HPDE6-E6E7 (cell line): ENCODE results near the gene NCEH1.
"Not testable (repeated sequence)": the region's sequence is repeated elsewhere in the genome, so short reads cannot be mapped to it uniquely, and the experiment has no call there.

Experiments
- DNase-seq: peaks from one replicate; pipeline ENCODE4 v3.0.0; 2011; ENCODE audit warnings: missing footprints; ENCODE audit errors: extremely low spot score

The NCEH1 gene

DNA sequence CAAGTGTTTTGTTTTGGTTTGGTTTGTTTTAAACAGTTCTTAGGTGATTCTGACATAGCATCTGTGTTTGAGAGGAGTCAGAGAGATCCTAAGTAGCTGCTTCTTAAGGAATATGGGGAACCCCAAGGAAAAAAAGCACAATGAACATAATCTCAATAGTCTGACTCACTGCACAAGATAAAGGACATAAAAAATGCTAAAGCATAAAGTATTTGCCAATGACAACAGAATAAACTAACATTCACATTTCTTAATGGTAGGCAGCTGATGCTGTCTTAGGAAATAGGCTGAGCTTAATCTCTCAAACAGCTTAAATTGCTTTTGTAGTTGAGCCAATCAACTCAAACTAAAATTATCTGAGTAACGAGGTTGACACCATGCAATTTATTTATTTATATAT, 2.9 kb downstream of the NCEH1 start:
- DNase-seq: no peak

DNA sequence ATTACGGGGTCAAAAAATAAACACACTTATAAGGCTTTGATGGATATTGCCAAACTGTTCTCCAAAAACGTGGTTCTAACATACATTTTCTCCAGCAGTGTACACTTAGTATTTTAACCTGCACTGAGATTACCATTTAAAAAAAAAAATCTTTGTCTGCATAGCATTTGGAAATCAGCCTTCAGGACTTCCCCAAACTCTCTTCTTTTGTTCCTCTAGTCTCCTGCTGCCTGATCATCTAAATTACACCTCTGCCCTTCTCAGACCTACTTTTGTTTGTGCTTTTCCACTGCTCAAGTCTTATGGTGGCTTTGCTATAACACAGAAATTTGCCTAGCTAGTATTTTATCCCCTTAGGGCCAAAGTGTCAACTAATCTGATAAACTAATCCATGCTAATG, 3.8 kb downstream of the NCEH1 start:
- DNase-seq: no peak

DNA sequence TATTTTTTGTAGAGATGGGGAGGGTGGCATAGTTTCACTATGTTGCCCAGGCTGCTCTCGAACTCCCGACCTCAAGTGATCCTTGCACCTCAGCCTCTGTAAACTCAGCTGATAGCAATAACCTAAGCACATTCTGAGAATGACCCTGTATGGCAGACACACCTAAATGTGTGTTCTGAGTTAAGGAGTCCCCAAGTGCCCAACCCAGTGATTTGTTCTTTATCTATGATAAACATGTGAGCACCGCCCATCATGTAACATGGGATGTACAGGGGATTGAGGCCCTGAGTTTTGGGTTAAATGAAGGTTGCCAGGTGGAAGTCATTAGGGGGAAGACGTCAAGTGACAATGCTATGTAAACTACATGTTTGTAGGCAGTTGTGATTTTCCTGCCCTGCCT, 5.7 kb downstream of the NCEH1 start:
- DNase-seq: no peak

DNA sequence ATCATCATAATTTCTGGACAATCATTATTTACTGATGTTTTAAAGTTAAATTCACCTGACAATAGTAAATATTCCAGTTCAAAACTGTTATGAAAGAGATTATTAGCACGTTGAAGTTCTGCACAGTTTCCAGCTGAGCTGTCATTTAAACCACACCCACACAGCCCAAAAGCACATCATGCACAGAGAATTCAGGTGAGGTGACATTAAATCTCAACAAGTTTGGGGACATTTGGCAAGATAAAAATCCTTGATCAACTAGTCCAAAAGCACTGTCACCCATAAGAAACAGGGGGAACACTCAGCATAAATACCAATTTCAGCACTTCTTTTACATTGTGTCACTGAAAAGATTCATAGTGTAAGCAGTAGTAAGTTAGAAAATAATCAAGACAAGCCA, 6.9 kb downstream of the NCEH1 start:
- no peak for DNase-seq

DNA sequence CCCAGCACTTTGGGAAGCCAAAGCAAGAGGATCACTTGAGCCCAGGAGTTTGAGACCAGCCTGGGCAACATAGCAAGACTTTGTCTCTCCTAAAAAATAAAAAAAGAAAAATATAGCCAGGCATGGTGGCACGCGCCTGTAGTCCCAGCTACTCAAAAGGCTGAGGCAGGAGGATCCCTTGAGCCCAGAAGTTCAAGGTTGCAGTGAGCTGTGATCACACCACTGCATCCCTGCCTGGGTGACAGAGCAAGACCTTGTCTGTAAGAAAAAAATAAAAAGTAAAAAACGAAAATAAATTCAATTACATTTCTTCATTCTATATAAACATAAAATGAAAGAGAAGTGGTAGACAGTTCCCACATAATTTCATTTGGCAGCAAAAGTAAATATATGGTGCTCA, 8.1 kb downstream of the NCEH1 start:
- not testable (repeated sequence) for DNase-seq

DNA sequence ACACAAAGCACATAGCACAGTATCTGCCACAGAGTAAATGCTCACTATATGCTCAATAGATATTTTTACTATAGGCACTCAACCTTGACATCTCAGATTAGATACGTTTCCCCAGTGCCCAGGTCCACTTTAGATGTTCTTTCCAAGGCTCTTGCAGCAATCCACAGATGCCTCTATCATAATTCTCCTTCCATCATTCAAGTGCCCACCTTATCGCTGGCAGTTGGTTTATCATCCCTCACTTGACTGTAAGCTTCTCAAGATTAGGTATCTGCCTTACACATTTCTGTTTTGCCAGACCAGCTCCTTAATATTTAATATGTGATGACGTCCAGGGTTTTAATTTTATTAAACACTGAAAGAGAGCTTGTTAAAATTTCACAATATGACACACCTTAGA, 8.6 kb downstream of the NCEH1 start:
- no peak for DNase-seq

DNA sequence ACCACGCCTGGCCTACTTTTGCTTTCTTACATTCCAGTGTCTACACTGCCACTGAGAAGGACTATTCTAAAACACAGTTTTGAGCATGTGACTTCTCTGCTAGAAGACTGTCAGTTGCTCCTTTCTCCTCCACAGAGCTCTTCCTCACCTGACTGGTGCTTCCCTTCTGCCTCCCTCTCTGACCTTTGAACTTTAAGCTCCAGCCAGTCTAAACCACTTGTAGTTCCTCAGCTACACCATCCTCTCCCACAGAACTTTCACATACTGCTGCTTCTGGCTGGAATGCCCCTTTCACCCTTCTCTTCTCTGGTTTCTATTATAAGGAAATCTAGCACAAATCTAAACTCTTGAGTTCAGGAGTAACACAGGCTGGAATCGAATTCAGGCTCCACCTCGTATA, 9.1 kb downstream of the NCEH1 start:
- no peak for DNase-seq

DNA sequence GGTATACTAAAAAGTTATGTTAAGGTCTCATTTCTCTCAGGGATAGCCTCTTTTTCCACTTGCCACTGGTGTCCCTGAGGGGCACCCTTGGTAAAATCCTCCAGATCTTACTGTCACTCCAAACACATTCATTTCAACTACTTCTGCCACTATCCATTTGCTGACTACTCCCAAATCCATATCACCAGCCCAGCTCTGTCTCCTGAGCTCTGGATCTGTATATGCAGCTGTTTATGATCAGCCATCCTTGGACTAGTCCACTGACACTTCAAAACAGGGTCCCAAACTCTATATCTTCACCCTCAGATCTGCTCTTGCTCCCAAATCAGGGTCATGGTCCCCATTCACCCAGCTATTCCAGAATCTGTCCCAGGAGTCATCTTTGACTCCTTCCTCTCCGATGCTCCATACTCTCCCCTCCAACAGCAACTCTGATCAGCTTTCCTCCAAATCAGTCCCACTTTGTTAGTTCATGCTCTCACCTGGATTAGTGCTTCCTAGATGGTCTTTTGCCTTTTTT, 9.9 kb downstream of the NCEH1 start:
- no peak for DNase-seq

DNA sequence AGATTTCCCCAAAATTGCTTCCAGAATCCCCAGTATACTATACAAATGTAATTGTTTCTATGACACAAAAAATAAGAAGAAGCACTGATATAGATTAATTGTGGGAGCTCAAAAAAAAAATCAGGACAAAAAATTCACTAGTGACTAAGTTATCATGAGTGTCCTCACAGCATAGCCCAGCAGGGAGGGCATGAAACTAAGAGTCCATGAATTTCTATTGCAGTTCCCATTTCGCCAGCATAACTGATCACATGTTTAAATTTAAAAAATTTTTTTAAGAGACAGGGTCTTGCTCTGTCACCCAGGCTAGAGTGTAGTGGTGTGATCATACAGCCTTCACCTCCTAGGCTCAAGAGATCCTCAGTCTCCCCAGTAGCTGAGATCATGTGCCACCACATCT, 10.6 kb downstream of the NCEH1 start:
- DNase-seq: no peak

DNA sequence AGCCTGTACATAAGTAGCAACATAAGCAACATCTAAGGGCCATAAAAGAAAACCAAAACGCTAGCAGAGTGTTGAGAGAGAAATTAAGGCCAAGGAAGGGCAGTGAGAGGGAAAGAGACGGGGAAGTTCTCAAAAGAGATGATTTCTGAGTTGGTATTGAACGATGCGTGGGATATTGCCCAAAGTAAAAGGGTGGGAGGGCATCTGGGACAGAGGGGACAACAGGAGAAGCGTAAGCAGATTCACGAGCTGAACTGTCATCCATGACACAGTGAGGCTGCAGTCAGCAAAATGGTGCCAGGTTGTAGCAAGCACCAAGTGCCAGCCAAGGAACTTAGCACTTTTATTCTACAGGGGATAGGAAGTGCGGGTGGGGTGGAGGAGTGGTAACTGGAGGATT, 11.8 kb downstream of the NCEH1 start:
- DNase-seq: no peak

DNA sequence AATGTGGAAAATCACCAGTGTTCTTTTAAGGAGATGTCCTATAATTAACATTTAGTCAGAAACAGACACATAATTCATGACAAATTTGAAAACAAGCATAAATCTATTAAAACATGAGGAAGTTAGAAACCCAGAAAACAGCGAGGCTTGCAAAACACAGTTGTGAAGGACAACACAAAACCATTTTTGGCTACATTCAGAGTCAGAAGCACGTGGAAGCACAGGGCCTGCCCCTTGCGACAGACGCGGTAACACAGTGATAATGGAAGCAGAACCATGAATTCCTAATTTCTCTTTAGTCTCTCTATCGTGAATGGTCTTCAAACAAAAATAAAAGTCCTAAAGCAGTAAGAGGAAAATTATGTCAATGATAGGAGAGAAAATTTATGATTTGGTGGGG, 12.2 kb downstream of the NCEH1 start:
- DNase-seq: no peak

DNA sequence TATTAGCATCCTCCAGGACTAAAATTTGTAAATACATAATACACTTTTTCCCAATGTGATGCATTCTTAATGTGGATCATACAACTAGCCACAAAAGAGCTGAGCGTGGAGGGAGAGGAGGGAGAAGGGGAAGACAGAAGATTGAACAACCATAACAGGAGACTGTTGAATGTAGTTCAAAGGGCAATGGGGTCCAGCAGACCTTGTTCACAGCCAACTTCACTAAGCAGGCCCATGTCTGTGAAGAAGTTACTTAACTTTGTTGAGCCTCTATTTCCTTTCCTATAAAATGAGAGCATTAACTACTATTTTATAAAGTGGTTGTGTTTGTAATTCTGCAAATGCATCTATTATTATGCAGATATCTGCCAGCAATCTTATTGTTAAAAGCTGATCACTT, 13.3 kb downstream of the NCEH1 start:
- no peak for DNase-seq

DNA sequence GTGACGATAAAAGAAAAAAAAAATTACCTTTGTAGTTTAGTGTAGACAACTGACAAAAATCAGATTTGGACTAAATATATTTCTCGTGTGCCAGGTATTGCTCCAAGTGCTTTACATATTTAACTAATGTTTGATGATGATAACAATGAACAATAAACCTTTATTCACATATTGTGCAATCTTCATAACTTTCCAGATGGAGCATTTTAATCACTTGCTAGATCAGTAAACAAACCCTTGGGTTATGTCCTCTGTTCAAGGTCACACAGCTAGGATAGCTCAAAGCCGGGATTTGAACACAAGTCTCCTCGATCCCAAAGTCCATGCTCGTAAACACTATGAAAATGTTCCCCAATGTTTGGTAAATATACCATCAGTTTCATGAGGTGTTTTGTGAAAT, 14.5 kb downstream of the NCEH1 start:
- no peak for DNase-seq

DNA sequence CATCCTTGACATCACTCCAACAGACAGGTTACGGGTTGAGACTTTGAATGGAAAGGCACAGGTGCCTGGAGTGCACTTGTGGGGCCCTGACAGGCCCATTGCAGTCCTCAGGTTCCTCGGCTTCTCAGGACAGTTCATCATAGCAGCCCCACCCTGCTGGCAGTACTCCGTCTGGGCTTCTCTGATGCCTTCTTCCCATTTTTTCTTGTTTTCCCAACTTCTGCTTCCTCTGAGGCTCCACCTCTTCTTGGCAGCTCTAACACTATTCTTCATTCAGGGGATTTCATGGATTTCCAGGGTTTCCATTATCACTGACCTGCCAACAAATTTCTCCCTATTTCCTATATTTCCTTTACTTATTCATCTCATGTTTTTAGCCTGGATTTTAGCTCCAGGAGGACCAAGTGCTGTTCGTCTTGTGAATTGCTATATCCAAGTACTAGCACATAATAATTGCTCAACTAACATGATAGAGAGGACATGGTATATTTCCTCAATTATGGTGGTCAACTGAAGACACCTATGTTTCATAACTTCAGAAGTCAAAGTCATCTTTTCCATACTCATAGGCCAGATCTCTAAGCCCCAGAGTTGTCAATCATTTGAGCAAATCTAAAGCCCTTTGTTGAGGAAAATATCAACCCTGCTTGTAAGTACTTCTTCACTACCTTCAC, 16.2 kb downstream of the NCEH1 start:
- DNase-seq: no peak

DNA sequence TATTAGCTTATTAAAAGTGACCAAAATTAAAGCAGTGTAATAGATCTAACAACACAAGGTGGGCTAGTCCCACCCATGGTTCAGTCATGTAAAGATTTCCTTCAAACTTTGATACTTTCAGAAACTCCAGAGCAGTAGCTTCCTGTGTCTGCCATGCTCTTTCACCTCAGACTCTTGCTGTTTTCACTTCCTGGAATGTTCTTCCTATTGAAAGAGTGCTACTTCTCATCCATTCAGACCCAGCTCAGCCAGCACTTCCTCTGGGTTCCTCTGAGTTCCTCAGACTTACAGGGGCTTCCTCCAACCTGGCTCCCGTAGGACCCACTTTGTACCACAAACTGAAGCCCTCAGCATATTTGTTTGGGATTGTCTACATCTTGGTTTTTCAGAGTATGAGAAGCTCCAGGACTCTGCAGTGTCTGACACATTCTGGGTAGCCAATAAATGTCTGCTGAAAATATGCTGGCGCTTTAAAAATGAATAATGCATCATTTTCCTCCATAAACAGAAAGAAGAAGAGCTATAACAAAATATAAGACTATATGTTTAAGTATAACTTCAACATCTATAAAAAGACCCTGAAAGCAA, 18.0 kb downstream of the NCEH1 start:
- DNase-seq: no peak

DNA sequence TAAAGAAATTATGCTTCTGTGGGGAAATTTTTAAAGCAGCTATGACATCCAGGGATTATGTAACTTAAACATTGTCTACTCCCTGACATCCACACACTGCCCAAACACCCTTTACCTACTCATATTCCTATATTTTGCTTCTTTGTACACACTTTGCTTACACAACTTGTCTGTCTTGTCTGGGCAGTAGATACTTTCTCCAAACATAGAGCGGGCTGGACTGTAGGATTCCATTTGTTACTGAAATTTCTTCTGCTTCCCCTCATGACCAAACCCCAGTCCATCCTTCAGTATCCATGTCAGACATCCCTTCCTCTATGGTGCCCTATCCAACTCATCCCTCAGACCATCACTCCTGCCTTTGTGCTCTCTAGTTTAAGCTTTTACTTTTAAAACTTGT, 19.9 kb downstream of the NCEH1 start:
- no peak for DNase-seq

DNA sequence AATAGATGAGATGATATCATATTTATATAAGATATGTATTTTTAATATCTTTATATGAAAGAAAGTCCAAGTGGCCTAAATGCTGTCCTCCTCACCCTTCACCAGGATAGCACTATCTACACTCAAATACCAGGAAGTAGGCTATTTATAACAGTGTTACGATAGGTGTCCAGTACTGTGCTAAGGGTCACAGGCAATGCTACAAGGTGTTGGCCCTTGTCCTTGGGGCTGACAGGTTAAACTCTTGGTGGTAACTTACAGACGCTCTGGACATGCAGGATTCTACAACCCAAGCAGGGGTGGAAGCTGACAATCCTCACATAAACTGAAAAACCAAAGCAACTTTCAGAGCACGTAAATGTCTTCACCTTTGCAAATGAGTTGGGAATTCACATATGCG, 22.3 kb downstream of the NCEH1 start:
- no peak for DNase-seq

DNA sequence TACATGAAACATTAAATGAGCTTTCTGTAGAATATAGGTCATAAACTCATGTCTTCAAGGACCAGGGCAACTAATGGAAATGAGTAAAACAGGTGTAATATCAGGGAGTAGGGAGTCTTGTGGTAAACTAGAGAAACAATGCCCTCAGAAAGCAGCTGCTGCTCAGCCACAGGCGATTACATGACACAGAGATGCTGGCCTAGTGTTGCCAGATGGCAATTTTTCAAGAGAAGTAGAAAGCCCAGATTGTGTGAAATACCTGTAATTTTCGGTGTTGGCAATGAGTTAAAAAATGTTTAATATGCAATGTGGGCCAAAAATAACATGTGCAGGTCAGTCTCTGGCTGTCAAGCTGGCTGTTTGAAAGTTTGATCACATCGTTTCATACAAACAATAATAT, 23.4 kb downstream of the NCEH1 start:
- DNase-seq: no peak

DNA sequence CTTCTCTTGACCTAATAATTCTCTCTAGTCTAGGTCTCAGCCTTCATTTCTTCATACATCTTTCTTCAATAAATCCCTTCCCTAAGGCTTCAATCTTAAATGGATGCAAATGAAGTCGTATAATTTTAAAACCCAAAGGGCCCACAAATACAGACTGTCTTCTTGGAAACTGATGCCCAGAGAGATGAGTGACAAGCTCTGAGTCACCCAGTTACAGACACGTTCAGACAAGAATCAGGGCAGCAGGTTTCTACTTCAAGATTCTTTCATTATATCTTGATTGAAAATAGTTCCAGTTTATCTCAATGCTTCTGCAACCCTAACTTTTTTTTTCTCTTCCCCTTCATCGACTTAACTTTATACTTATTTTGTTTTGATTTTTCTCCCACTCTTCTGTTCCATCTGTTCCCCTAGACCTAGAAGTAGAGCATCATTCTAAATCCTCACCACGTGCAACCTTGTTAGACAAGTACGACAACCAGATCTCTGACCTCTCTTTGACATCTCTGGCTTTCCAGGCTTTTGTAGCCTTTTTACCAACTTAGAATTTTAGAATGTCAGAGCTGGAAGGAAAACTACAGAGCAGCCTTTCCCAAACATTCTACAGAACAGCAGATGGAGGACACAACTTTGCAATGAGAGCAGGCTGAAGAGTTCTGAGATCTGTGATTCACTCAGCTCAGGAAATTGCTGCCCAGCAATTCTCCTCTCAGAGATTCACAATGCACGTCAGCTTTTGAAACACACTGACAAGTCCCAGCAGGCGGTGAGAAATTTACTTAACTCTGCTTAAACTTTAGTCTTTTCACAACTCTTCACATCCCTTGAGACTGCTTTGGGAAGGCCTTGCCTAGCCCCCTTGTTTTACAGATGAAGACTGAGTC, 25.3 kb downstream of the NCEH1 start:
- DNase-seq: peak; percentile 86

DNA sequence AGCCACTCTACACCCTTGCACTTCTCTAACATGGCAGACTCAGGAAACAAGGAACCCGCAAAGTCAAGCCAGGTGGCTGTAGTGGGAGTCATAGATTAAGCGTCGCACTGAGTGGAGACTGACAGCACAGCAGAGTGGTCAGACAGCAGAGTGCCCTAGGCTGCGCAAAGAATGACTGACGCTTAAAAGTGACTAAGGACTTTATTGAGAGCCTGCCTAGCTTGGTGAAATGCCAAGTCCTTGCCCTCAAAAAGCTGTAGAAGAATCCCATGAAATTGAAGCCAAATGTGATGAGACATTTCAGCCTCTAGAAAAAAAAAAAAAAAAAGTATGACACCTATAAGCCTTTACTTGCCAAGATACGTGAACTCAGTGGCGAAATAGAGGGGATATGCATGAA, 30.2 kb downstream of the NCEH1 start:
- no peak for DNase-seq

DNA sequence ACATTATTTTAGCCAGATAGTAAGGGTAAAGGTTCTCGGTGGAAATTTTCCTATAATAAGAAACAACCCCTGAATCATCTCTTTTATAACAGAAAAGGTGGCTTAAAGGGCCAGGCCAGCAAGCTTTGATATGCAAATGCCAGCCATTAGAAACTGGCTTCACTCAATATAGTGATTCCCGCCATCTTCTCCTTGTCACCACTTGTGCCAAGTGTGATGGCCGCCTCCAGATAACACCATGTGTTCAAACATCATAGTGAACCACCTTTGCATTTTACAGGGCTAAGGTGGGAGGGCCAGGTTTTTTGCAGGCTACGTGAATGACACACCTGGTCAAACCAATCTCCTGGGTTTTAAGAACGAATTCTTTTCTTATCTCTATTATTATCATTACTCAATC, 31.3 kb downstream of the NCEH1 start:
- no peak for DNase-seq

DNA sequence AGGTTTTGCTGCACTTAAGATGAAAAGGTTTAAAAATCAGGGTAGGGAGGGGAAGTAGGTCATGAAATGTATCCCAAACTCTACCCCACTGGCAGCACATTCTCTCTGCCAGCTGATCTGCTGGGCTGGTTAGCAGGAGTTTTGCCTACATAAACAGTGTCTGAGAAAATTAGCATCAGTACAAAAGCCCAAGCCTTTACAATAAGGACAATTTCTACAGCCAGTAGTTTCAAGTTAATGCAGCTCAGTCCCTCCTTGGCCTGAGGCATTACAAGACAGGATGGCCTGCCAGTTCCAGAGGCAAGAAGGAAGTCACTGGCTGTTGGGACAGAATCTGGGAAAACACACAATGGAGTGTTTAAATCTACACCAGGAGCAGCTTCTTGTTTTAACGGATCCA, 32.8 kb downstream of the NCEH1 start:
- no peak for DNase-seq
